Measurements from ENCODE around the gene FAM200B.
A peak's percentile ranks its signal among the peaks of the same experiment; 100 is the strongest.

FAM200B gene

DNA sequence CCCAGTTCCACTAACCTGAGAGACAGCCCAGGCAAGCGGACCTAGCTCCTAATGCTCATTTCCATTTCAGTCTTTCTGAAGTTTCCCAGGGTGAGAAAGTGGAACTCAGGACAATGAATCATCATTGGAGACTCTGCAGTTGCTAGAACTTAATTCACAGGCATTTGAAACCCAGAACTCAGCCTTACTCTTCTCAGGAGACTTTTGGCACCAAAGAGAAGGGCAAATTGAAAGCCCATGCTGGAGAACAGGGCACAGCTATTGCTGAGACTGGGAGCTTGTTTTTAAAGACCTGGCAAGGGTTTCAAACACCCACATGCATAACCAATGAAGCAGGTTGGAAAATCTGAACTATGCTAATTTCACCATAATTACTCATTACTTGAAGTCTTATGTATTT lies 57.2 kb downstream of the FAM200B start:
- peak; percentile 12 for DNase-seq

Measured in fibroblast of upper back skin (primary cell).